GM12878 (cell line): Measurements from ENCODE around the gene NCKAP5. TPM values are rescaled to one million over a fixed set of nuclear protein-coding genes. Genes with fewer than 3 reads are reported as not detected.

Experiments used
- ATAC-seq: fragments of 200-7000 bp; cut with Tn5 transposase; 3 replicates; pipeline ENCODE4 v1.9.1; 2020; ENCODE audit warnings: mild to moderate bottlenecking, moderate library complexity
- BruUV-seq: library from RNA; stranded (reverse); fragments of 400-500 nt; replicated peaks from 2 replicates; lab custom pipeline; 2021; lab: Mats Ljungman, UMichigan
- CTCF ChIA-PET: fragments of 300-600 bp; sonication (Branson Sonifier 250); formaldehyde crosslinking; extraction: SDS; loops from one replicate; lab custom pipeline; 2021; ENCODE audit warnings: inconsistent platforms; lab: Yijun Ruan, JAX
- POLR2A ChIA-PET: fragments of 350-600 bp; formaldehyde crosslinking; extraction: SDS; loops from one replicate; lab custom pipeline; 2021; ENCODE audit warnings: inconsistent platforms; lab: Charles Lee
- RAD21 ChIA-PET: fragments of 300-600 bp; sonication (Branson Sonifier 250); formaldehyde crosslinking; loops from one replicate; lab custom pipeline; 2023; ENCODE audit warnings: antibody characterized with exemption; ENCODE audit not compliant: unreplicated experiment; lab: Charles Lee
- SMC1A ChIA-PET: fragments of 300-600 bp; sonication (Branson Sonifier 250); formaldehyde crosslinking; loops from one replicate; lab custom pipeline; 2023; ENCODE audit not compliant: unreplicated experiment, uncharacterized antibody; lab: Charles Lee
- DNase-seq: peaks from one replicate; pipeline ENCODE4 v3.0.0-alpha.2; 2011; ENCODE audit warnings: low read depth, low spot score
- FAIRE-seq: peaks from 3 replicates; lab custom pipeline; 2011; peaks lifted over from hg19 to GRCh38; lab: Jason Lieb, UNC
- H2AFZ ChIP-seq: 2 replicates; pipeline ENCODE4 v1.6.0; 2011; ENCODE audit warnings: low read depth, low read length, control low read depth; ENCODE audit not compliant: control insufficient read depth
- H3K27ac ChIP-seq: 2 replicates; pipeline ENCODE4 v1.5.1; 2011; ENCODE audit warnings: control low read depth; ENCODE audit not compliant: control insufficient read depth, insufficient read depth
- H3K27me3 ChIP-seq, 2 experiments: replicated peaks in 1 of 2; 2 replicates each; pipeline versions ENCODE4 v1.6.0 to v1.6.1; 2011; ENCODE audit warnings: low read length in 1 of 2; ENCODE audit not compliant: control insufficient read depth in 2 of 2, insufficient read depth in 2 of 2
- H3K36me3 ChIP-seq, 2 experiments: 2 replicates each; pipeline ENCODE4 v1.5.1; 2011; ENCODE audit warnings: low read length in 1 of 2; ENCODE audit not compliant: control insufficient read depth in 2 of 2, insufficient read depth in 2 of 2
- H3K4me1 ChIP-seq: 2 replicates; pipeline ENCODE4 v1.6.1; 2011; ENCODE audit warnings: mild to moderate bottlenecking, low read length, moderate library complexity, mixed read lengths; ENCODE audit not compliant: control insufficient read depth, insufficient read depth
- H3K4me2 ChIP-seq: 2 replicates; pipeline ENCODE4 v1.6.0; 2011; ENCODE audit warnings: control low read depth; ENCODE audit not compliant: control insufficient read depth, insufficient read depth
- H3K4me3 ChIP-seq: fragments of 200-600 bp; sonication (generic); 2 replicates; pipeline ENCODE4 v1.5.1; 2016
- H3K79me2 ChIP-seq: 2 replicates; pipeline ENCODE4 v1.6.0; 2011; ENCODE audit warnings: low read length; ENCODE audit not compliant: control insufficient read depth, insufficient read depth
- H3K9ac ChIP-seq: 2 replicates; pipeline ENCODE4 v1.8.0; 2011; ENCODE audit warnings: low read length, control low read depth, mixed read lengths; ENCODE audit not compliant: control insufficient read depth, insufficient read depth
- H3K9me3 ChIP-seq: replicated peaks from 3 replicates; pipeline ENCODE4 v1.5.1; 2011; ENCODE audit warnings: mild to moderate bottlenecking, low read length; ENCODE audit not compliant: control insufficient read depth, insufficient read depth
- H4K20me1 ChIP-seq: 2 replicates; pipeline ENCODE4 v1.6.0; 2011; ENCODE audit not compliant: control insufficient read depth, insufficient read depth
- BMI1 ChIP-seq: fragments of 450-650 bp; IDR thresholded peaks from 2 replicates; pipeline ENCODE4 v1.6.1; 2016; ENCODE audit warnings: mild to moderate bottlenecking, moderate library complexity, borderline replicate concordance
- CHD1 ChIP-seq: IDR thresholded peaks from 2 replicates; pipeline ENCODE4 v1.6.1; 2012; ENCODE audit warnings: low read depth, low read length, improper control_type of control experiment
- HDAC6 ChIP-seq: fragments of 200-600 bp; sonication (generic); IDR thresholded peaks from one replicate; pipeline ENCODE4 v1.8.0; 2017; ENCODE audit warnings: antibody characterized with exemption; ENCODE audit not compliant: unreplicated experiment
- IKZF2 ChIP-seq, 2 experiments: fragments of 450-650 bp; IDR thresholded peaks; 2 replicates each; pipeline ENCODE4 v1.6.1; 2017; ENCODE audit warnings: mild to moderate bottlenecking in 2 of 2, moderate library complexity in 2 of 2
- KDM1A ChIP-seq: fragments of 200-600 bp; sonication (generic); IDR thresholded peaks from 2 replicates; pipeline ENCODE4 v1.6.1; 2016; ENCODE audit warnings: borderline replicate concordance
- MXI1 ChIP-seq: fragments of 150-350 bp; IDR thresholded peaks from 2 replicates; pipeline ENCODE4 v1.6.1; 2011; ENCODE audit warnings: low read depth, mild to moderate bottlenecking, inconsistent platforms, low read length, improper control_type of control experiment
- NFYB ChIP-seq: IDR thresholded peaks from 2 replicates; pipeline ENCODE4 v1.6.1; 2011; ENCODE audit warnings: low read depth, mild to moderate bottlenecking, low read length, improper control_type of control experiment, moderate library complexity; ENCODE audit not compliant: insufficient read depth
- PAX8 ChIP-seq: fragments of 450-650 bp; IDR thresholded peaks from 2 replicates; pipeline ENCODE4 v1.6.1; 2017; ENCODE audit warnings: mild to moderate bottlenecking, moderate library complexity
- POLR2AphosphoS2 ChIP-seq: IDR thresholded peaks from 2 replicates; pipeline ENCODE4 v1.6.1; 2011; ENCODE audit warnings: low read depth, mild to moderate bottlenecking, low read length, improper control_type of control experiment, moderate library complexity
- POU2F2 ChIP-seq: IDR thresholded peaks from 3 replicates; pipeline ENCODE4 v1.6.1; 2011; ENCODE audit warnings: low read depth, mild to moderate bottlenecking, low read length, borderline replicate concordance
- ZNF687 ChIP-seq: fragments of 450-650 bp; IDR thresholded peaks from 2 replicates; pipeline ENCODE4 v1.6.1; 2017; ENCODE audit warnings: mild to moderate bottlenecking, moderate library complexity
- ZZZ3 ChIP-seq: IDR thresholded peaks from 2 replicates; pipeline ENCODE4 v1.6.1; 2011; ENCODE audit warnings: low read depth; ENCODE audit not compliant: control insufficient read depth, insufficient read length
- WGBS: methylation state at CpG from one replicate; pipeline ENCODE4 v1.1.6; 2016; ENCODE audit warnings: low lambda C conversion rate; ENCODE audit not compliant: insufficient replicate concordance, insufficient coverage; ENCODE audit errors: missing lambda C conversion rate; 5-methylcytosine and 5-hydroxymethylcytosine counted together
- in situ Hi-C: fragments of 300-500 bp; cut with MboI; formaldehyde crosslinking; loops from 9 replicates; pipeline ENCODE4 v1.14.3; 2018; ENCODE audit warnings: mixed read lengths
- intact Hi-C: fragments of 100-400 bp; cut with micrococcal nuclease; formaldehyde crosslinking; loops from one replicate; pipeline ENCODE4 v1.14.2; 2022; ENCODE audit not compliant: unreplicated experiment
- polyA plus RNA-seq, 11 experiments: library from polyadenylated mRNA; depleted of rRNA in 4 of 11; unstranded in 6 of 11; stranded (reverse) in 5 of 11; fragments of >200 nt; fragmentation: Nextera tagmentation in 4 of 11; fragmentation: Illumina TruSeq in 1 of 11; extraction: Ambion mirVana in 4 of 11; extraction: Trizol in 1 of 11; gene quantifications; 1 replicate in 1 of 11; 2 replicates in 10 of 11; pipeline versions ENCODE4 v1.2.1 to v1.2.3, GENCODE V29; 2011 to 2016; ENCODE audit warnings: inconsistent platforms in 2 of 11, missing spikeins in 2 of 11, low read depth in 1 of 11
- total RNA-seq, 4 experiments: library from RNA; depleted of rRNA in 3 of 4; stranded (reverse); fragments of >200 nt in 3 of 4; fragmentation: Illumina TruSeq in 1 of 4; extraction: Trizol in 1 of 4; gene quantifications; 2 replicates each; pipeline versions ENCODE4 v1.2.1 to v1.2.3, GENCODE V29; 2013 to 2021
- TF ChIP-seq, protein P1 (sequence below): IDR thresholded peaks from 2 replicates; pipeline ENCODE4 v1.6.1; 2011; ENCODE audit warnings: borderline replicate concordance, low read depth, mild to moderate bottlenecking, moderate library complexity, low read length; ENCODE audit not compliant: insufficient read depth, poor library complexity, severe bottlenecking

Gene NCKAP5
- total and polyA plus RNA-seq, 10 of the 15 experiments (the other 5 are each of a cell fraction or from before 2014, with no cell fraction given): 0.06 to 0.44 (median 0.16) TPM

DNA sequence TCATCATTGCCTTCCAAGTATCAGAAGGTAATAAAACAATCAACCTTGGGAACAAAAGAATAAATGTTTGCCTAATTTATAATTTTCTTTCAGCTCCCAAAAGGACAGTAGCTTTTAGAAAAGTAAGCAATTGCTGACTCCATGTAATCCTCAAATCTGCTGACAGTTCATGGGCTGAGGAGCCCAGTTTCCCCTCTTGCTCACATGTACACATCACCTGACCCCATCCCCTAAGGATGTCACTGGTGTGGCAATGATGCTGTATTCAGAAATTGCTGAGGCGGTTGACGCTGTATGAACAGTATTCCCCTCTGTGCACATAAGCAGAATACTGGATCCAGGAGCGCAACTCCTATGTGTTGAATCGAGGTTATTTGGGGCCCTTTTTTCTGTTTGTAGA lies 842.1 kb downstream of the NCKAP5 start:
- ChIA-PET CTCF (no interaction called here), POLR2A (no interaction called here), RAD21 (no interaction called here)
- Histone ChIP-seq H3K27me3 (no peaks in the 10 kb centered on the region; a peak in 1 of 4 replicates), H3K27ac (no peak overlapping the region), H3K36me3 (no peaks in the 10 kb centered on the region), H4K20me1 (no peaks in the 10 kb centered on the region), H3K4me3 (no peak overlapping the region), H3K4me1 (no peaks in the 10 kb centered on the region), H3K79me2 (no peaks in the 10 kb centered on the region), H3K9ac (no peak overlapping the region)
- 62% methylated on average over 4 of the region's 4 CpGs for WGBS
- no TSS peak for BruUV-seq
- in situ Hi-C loops: no loop called here
- ATAC-seq: no peak
- TF ChIP-seq POU2F2 (no peak), CHD1 (no peak), HDAC6 (no peak), MXI1 (no peak)
- TF ChIP-seq, all 136 proteins: peak for 0
- intact Hi-C loops: no loop called here
- FAIRE-seq (no peak), DNase-seq (no peak)
- Histone ChIP-seq H3K9me3 (no peaks in the 10 kb centered on the region), H3K4me2 (no peak overlapping the region), H2AFZ (no peak overlapping the region)
- SMC1A ChIA-PET: interaction anchor here (0.9 to 1.5 kb wide), 5 partner anchors 9 to 404 kb away, joined by 3 to 5 read pairs (median 3); no protein-coding TSS in a partner anchor

GRCh38 chr2:132725748-132726147 lies 842.5 kb downstream of the NCKAP5 start:
- no TSS peak for BruUV-seq
- in situ Hi-C loops (no loop called here), intact Hi-C loops (no loop called here)
- ChIA-PET SMC1A (interaction anchor here (1.2 to 1.5 kb wide), 3 partner anchors 9 to 29 kb away, joined by 3 to 5 read pairs (median 3); no protein-coding TSS in a partner anchor), CTCF (no interaction called here), RAD21 (no interaction called here), POLR2A (no interaction called here)
- ATAC-seq: no peak
- no peak for DNase-seq
- FAIRE-seq: no peak
- H3K9ac ChIP-seq: no peak overlapping the region
- no peak overlapping the region for H3K4me3 ChIP-seq
- H3K9me3 ChIP-seq: no peaks in the 10 kb centered on the region
- no peak overlapping the region for H3K27ac ChIP-seq
- no peaks in the 10 kb centered on the region for H3K79me2 ChIP-seq
- no peaks in the 10 kb centered on the region for H3K36me3 ChIP-seq
- no peaks in the 10 kb centered on the region for H3K4me1 ChIP-seq
- 30% methylated on average over 9 of the region's 9 CpGs for WGBS
- H4K20me1 ChIP-seq: no peaks in the 10 kb centered on the region
- no peak overlapping the region for H2AFZ ChIP-seq
- H3K4me2 ChIP-seq: no peak overlapping the region
- H3K27me3 ChIP-seq: no peaks in the 10 kb centered on the region; a peak in 1 of 4 replicates
- no peak for TF ChIP-seq KDM1A
- TF ChIP-seq POLR2AphosphoS2: no peak
- TF ChIP-seq BMI1: no peak
- TF ChIP-seq ZNF687: no peak
- no peak for TF ChIP-seq ZZZ3
- TF ChIP-seq, protein P1, sequence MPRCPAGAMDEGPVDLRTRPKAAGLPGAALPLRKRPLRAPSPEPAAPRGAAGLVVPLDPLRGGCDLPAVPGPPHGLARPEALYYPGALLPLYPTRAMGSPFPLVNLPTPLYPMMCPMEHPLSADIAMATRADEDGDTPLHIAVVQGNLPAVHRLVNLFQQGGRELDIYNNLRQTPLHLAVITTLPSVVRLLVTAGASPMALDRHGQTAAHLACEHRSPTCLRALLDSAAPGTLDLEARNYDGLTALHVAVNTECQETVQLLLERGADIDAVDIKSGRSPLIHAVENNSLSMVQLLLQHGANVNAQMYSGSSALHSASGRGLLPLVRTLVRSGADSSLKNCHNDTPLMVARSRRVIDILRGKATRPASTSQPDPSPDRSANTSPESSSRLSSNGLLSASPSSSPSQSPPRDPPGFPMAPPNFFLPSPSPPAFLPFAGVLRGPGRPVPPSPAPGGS: no peak
- TF ChIP-seq PAX8: no peak
- TF ChIP-seq HDAC6: no peak
- TF ChIP-seq IKZF2 (IDR thresholded peaks at IDR 0.05): no peak
- no peak for TF ChIP-seq NFYB
